HUES6 (cell line): ENCODE measurements around the gene CLEC4E.

Source experiments
- H3K27ac ChIP-seq: 2 replicates; pipeline ENCODE4 v1.7.0; 2013; ENCODE audit warnings: low read depth, mild to moderate bottlenecking, low read length, inconsistent platforms
- H3K27me3 ChIP-seq: 2 replicates; pipeline ENCODE4 v1.6.1; 2013; ENCODE audit warnings: low read length; ENCODE audit not compliant: control insufficient read depth, insufficient read depth
- H3K36me3 ChIP-seq: 2 replicates; pipeline ENCODE4 v1.6.1; 2013; ENCODE audit warnings: low read length; ENCODE audit not compliant: control insufficient read depth, insufficient read depth
- H3K4me1 ChIP-seq: 2 replicates; pipeline ENCODE4 v1.6.1; 2013; ENCODE audit warnings: low read length; ENCODE audit not compliant: control insufficient read depth, insufficient read depth
- H3K4me3 ChIP-seq: 2 replicates; pipeline ENCODE4 v1.5.1; 2013; ENCODE audit warnings: low read depth, low read length
- H3K9ac ChIP-seq: one replicate; pipeline ENCODE4 v1.6.1; 2013; ENCODE audit warnings: mild to moderate bottlenecking, low read length
- H3K9me3 ChIP-seq: 2 replicates; pipeline ENCODE4 v1.6.1; 2013; ENCODE audit warnings: low read depth, low read length; ENCODE audit not compliant: control insufficient read depth, insufficient read depth

The CLEC4E gene

DNA sequence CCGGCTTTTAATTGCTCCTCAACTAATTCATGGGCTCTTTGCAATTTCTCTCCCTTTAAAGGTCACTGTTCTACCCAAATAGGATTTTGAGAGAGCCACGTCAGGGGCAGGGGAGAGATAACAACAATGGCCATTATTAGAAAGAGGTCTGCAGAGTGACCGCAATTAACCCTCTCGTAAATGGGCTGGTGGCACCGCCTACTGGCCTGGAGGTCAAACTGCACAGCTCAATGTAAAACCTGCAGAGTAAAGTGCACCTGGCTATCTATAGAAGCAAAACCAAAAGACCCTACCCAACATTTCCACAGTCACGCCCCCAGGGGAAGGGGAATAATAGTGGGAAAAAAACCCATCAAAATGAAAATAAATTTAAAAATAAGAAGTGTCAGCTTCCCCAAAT is 21.6 kb upstream of the CLEC4E start:
- peaks cover 11% of the 10 kb centered on the region for H3K9me3 ChIP-seq
- no peaks in the 10 kb centered on the region for H3K27me3 ChIP-seq
- H3K4me1 ChIP-seq: peaks cover 7% of the 10 kb centered on the region
- no peaks in the 10 kb centered on the region for H3K36me3 ChIP-seq
- no peak overlapping the region for H3K9ac ChIP-seq
- no peak overlapping the region for H3K4me3 ChIP-seq
- no peak overlapping the region for H3K27ac ChIP-seq

GRCh38 chr12:8561011-8561410 is 20.3 kb upstream of the CLEC4E start:
- no peaks in the 10 kb centered on the region for H3K36me3 ChIP-seq
- H3K27ac ChIP-seq: no peak overlapping the region
- H3K9ac ChIP-seq: no peak overlapping the region
- peaks cover 7% of the 10 kb centered on the region for H3K4me1 ChIP-seq
- H3K27me3 ChIP-seq: no peaks in the 10 kb centered on the region
- no peak overlapping the region for H3K4me3 ChIP-seq
- peaks cover 6% of the 10 kb centered on the region; the same call in 1 of the 2 replicates for H3K9me3 ChIP-seq

DNA sequence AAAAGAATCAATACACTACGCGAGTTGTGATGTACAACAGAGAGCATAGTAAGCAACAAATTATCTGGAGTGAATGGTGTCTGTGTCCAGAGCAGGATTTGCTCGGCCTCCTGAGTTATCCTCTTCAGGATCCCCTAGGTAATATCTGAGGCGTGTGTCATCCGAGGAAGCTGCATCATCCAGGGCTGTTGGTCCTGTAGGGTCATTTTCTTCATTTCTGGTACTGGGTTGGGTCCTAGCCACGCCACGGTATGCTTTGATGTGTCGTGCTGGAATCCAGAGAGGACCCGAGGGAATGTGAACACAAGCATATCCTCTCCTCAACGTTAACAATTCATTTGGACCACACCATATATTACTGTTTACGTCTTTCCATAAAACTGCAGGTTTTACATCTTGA is 19.0 kb upstream of the CLEC4E start:
- no peaks in the 10 kb centered on the region for H3K27me3 ChIP-seq
- H3K4me1 ChIP-seq: peaks cover 9% of the 10 kb centered on the region
- H3K9ac ChIP-seq: no peak overlapping the region
- H3K4me3 ChIP-seq: no peak overlapping the region
- H3K27ac ChIP-seq: no peak overlapping the region
- peaks cover 6% of the 10 kb centered on the region; the same call in 1 of the 2 replicates for H3K9me3 ChIP-seq
- H3K36me3 ChIP-seq: no peaks in the 10 kb centered on the region

DNA sequence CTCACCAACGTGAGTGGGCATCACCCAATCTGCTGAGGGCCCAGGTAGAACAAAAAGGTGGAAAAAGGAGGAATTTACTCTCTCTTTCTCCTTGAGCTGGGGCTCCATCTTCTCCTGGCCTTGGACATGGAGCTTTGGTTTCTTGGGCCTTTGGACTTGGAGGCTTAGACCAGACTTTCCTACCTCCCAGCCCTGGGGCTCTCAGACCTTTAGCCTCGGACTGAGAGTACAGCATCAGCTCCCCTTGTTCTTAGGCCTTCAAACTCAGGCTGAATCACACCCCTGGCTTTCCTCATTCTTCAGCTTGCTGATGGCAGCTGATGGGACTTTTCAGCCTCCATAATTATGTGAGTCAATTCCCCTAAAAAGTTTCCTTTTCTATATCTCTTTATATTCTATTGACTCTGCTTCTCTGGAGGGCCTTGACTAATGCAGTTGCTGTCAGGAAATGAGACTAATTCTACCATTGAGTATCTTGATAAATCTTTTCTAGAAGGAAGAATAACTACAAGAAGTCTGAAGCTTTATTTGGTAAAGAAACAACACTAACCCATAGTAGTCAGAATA is 15.9 kb upstream of the CLEC4E start:
- H3K27ac ChIP-seq: no peak overlapping the region

DNA sequence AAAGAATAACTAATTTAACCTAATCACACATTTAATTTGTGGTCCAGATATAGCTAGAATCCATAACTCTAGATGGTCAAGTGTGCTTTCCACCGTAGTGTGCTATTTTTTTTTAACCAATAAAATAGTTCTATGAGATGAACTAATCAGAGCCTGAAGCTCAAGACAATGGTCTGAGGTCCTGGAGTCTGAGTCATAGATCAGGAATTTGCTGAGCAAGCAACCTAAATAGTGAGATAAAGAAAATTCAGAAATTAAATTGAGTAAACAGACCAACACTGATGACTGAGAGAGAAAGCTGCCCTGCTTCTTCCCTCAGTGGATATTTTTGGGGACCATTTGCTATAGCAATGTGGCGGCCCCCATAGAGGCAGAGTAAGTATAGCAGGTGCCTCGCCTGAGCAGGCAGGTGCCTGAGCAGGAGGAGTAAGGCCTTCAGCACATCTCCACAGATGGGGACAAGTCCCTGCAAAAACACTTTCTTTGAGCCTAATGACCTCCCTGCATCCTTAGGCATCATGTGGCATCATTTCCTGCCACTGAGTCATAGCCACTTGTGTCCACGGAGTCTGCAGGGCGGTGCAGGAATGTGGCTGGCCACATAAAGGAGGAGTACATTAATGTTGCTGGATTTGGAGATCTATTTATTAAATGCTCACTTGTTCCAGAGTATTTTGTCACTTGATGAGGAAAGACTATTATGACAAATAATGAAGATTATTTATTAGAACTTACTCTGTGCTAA is 13.9 kb upstream of the CLEC4E start:
- no peaks in the 10 kb centered on the region for H3K9me3 ChIP-seq
- no peaks in the 10 kb centered on the region for H3K27me3 ChIP-seq
- no peaks in the 10 kb centered on the region for H3K36me3 ChIP-seq
- H3K4me1 ChIP-seq: peaks cover 2% of the 10 kb centered on the region; the same call in 1 of the 2 replicates
- H3K4me3 ChIP-seq: no peak overlapping the region
- no peak overlapping the region for H3K9ac ChIP-seq
- 0 out of 2 replicates have a peak overlapping the region, but pooled peaks have one; percentile 1 for H3K27ac ChIP-seq

More for the DNA sequence above, 15.9 kb upstream of the CLEC4E start:
- Histone ChIP-seq H3K27me3 (no peaks in the 10 kb centered on the region), H3K36me3 (no peaks in the 10 kb centered on the region), H3K9me3 (peaks cover 2% of the 10 kb centered on the region; the same call in 1 of the 2 replicates), H3K9ac (no peak overlapping the region), H3K4me1 (peaks cover 2% of the 10 kb centered on the region; the same call in 1 of the 2 replicates), H3K4me3 (no peak overlapping the region)

- Histone ChIP-seq H3K27me3 (no peaks in the 10 kb centered on the region), H3K4me3 (no peak overlapping the region), H3K36me3 (no peaks in the 10 kb centered on the region), H3K9me3 (no peaks in the 10 kb centered on the region), H3K4me1 (peaks cover 2% of the 10 kb centered on the region; the same call in 1 of the 2 replicates), H3K27ac (no peak overlapping the region), H3K9ac (no peak overlapping the region)
Measured at GRCh38 chr12:8553088-8553627, 12.5 kb upstream of the CLEC4E start.

DNA sequence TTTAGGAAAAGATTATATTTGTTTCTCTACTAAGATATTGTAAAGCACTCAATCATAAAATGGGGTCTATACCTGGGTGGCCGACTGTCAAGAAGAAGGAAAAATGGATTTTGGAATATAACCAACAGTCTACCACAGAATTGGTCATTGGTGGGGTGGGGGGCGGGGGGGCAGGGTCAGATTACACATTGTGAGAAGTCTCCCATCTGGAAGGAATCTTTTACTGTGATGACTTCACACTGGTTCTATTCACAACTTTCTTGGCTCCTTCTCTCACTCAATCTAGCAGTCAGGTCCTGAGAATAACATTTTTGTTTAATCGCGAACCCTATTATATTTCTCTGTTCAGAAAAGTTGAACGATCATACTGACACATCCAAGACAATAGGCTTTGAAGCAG is 8.7 kb upstream of the CLEC4E start:
- no peak overlapping the region for H3K9ac ChIP-seq
- H3K27ac ChIP-seq: no peak overlapping the region
- H3K27me3 ChIP-seq: no peaks in the 10 kb centered on the region
- peaks cover 3% of the 10 kb centered on the region; the same call in 1 of the 2 replicates for H3K4me1 ChIP-seq
- H3K9me3 ChIP-seq: no peaks in the 10 kb centered on the region
- no peaks in the 10 kb centered on the region for H3K36me3 ChIP-seq
- H3K4me3 ChIP-seq: no peak overlapping the region

GRCh38 chr12:8548192-8548591 is 7.5 kb upstream of the CLEC4E start:
- Histone ChIP-seq H3K27me3 (no peaks in the 10 kb centered on the region), H3K9ac (no peak overlapping the region), H3K9me3 (no peaks in the 10 kb centered on the region), H3K36me3 (no peaks in the 10 kb centered on the region), H3K4me3 (no peak overlapping the region), H3K4me1 (peaks cover 8% of the 10 kb centered on the region), H3K27ac (no peak overlapping the region)

- Histone ChIP-seq H3K27ac (no peak overlapping the region), H3K4me3 (no peak overlapping the region), H3K9ac (no peak overlapping the region), H3K27me3 (no peaks in the 10 kb centered on the region), H3K9me3 (no peaks in the 10 kb centered on the region), H3K36me3 (no peaks in the 10 kb centered on the region), H3K4me1 (peaks cover 8% of the 10 kb centered on the region)
Measured at GRCh38 chr12:8547645-8548044, 6.9 kb upstream of the CLEC4E start.

DNA sequence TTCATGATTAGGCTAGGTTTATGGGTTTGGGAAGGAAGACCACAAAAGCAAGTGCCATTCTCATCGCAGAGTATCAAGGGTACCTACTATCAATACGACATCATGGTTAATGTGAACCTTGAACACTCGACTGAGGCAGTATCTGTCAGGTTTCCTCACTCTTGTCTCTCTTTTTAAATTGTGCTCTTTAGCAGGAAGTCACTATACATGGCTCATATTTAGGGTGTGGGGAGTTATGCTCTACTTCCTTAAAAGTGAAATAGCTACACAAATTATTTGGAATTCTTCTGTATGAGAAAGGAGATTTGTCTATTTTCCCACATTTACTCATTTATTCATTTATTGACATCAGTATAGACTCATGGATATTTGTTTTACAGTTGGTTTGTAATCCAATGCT is 5.9 kb upstream of the CLEC4E start:
- peaks cover 8% of the 10 kb centered on the region for H3K4me1 ChIP-seq
- no peaks in the 10 kb centered on the region for H3K9me3 ChIP-seq
- H3K27ac ChIP-seq: no peak overlapping the region
- H3K4me3 ChIP-seq: no peak overlapping the region
- no peaks in the 10 kb centered on the region for H3K36me3 ChIP-seq
- no peaks in the 10 kb centered on the region for H3K27me3 ChIP-seq
- no peak overlapping the region for H3K9ac ChIP-seq

- H3K27me3 ChIP-seq: no peaks in the 10 kb centered on the region
- H3K36me3 ChIP-seq: no peaks in the 10 kb centered on the region
- H3K27ac ChIP-seq: no peak overlapping the region
- no peak overlapping the region for H3K4me3 ChIP-seq
- H3K9me3 ChIP-seq: no peaks in the 10 kb centered on the region
- H3K4me1 ChIP-seq: peaks cover 8% of the 10 kb centered on the region
- no peak overlapping the region for H3K9ac ChIP-seq
Measured at GRCh38 chr12:8544295-8544694, 3.6 kb upstream of the CLEC4E start.
